Small intestine (tissue), 7 donors: ENCODE measurements around the gene RSRP1. TPM values are rescaled to one million over a fixed set of nuclear protein-coding genes. Genes with fewer than 3 reads are reported as not detected.
A peak's percentile ranks its signal among the peaks of the same experiment; 100 is the strongest.

Source experiments
- DNase-seq, 2 donors: peaks; one replicate each; pipeline versions ENCODE4 v3.0.0 to v3.0.0-alpha.2; 2013
- FAIRE-seq: peaks from 2 replicates; lab custom pipeline; 2012; peaks lifted over from hg19 to GRCh38; lab: Jason Lieb, UNC
- H3K27ac ChIP-seq, 3 donors: one replicate each; pipeline ENCODE4 v1.5.1; 2013; ENCODE audit warnings: low read length in 2 of 3, mild to moderate bottlenecking in 2 of 3, control low read depth in 1 of 3, inconsistent platforms in 1 of 3, low read depth in 1 of 3, moderate library complexity in 1 of 3
- H3K27me3 ChIP-seq, 3 donors: one replicate each; pipeline ENCODE4 v1.6.1; 2013; ENCODE audit warnings: low read length in 3 of 3, inconsistent platforms in 1 of 3; ENCODE audit not compliant: control insufficient read depth in 3 of 3, insufficient read depth in 3 of 3
- H3K36me3 ChIP-seq, 3 donors: one replicate each; pipeline ENCODE4 v1.6.1; 2013; ENCODE audit warnings: low read length in 3 of 3, inconsistent platforms in 1 of 3, low read depth in 1 of 3, mild to moderate bottlenecking in 1 of 3, moderate library complexity in 1 of 3; ENCODE audit not compliant: control insufficient read depth in 3 of 3, insufficient read depth in 2 of 3
- H3K4me1 ChIP-seq, 3 donors: one replicate each; pipeline ENCODE4 v1.6.1; 2013; ENCODE audit warnings: low read length in 2 of 3, inconsistent platforms in 1 of 3, low read depth in 1 of 3, mild to moderate bottlenecking in 1 of 3, moderate library complexity in 1 of 3; ENCODE audit not compliant: control insufficient read depth in 3 of 3, insufficient read depth in 2 of 3
- H3K4me3 ChIP-seq, 3 donors: one replicate each; pipeline ENCODE4 v1.5.1; 2013; ENCODE audit warnings: low read length in 3 of 3, control low read depth in 1 of 3, inconsistent platforms in 1 of 3, low read depth in 1 of 3, mild to moderate bottlenecking in 1 of 3, moderate library complexity in 1 of 3
- H3K9me3 ChIP-seq, 2 donors: one replicate each; pipeline ENCODE4 v1.6.1; 2013; ENCODE audit warnings: low read depth in 1 of 2, low read length in 1 of 2; ENCODE audit not compliant: control insufficient read depth in 2 of 2, insufficient read depth in 1 of 2
- whole genome bisulfite sequencing, 3 donors: extraction: QIAGEN DNeasy Blood & Tissue Kit; methylation state at CpG; one replicate each; pipeline ENCODE4 v1.1.7; 2013; 5-methylcytosine and 5-hydroxymethylcytosine counted together
- polyA plus RNA-seq, 4 donors: library from polyadenylated mRNA; stranded (reverse) in 3 of 4; unstranded in 1 of 4; fragments of 200-250 nt in 3 of 4; fragments of 120-200 nt in 1 of 4; gene quantifications; one replicate each; pipeline versions ENCODE4 v1.2.1 to v1.2.3, GENCODE V29; 2013
- donor health status: healthy with polysubstance abuse.
- donor health status: control.
- donor health status: control.
- donor health status: Bipolar disorder and iron deficiency.
- donor health status: healthy.

RSRP1 gene
- polyA plus RNA-seq, 4 donors = 56.7 to 291 (median 108) TPM

- Histone ChIP-seq H3K27me3 (no peaks in the 10 kb centered on the region), H3K4me3 (peak overlapping the region; percentile 50 to 97 (median 91)), H3K36me3 (peaks cover 3 to 10% (median 10%) of the 10 kb centered on the region in 3 donors), H3K9me3 (no peaks in the 10 kb centered on the region), H3K4me1 (peaks cover 0 to 6% (median 5%) of the 10 kb centered on the region in 3 donors), H3K27ac (peak overlapping the region; percentile 57 to 100 (median 99))
- 21 to 24% (median 21%) methylated on average over 29 to 30 of the region's 30 CpGs for WGBS, 3 donors
- FAIRE-seq (no peak), DNase-seq (no peak)
Measured at GRCh38 chr1:25247829-25248754, 838 bp upstream of the RSRP1 start.

- Histone ChIP-seq H3K9me3 (no peaks in the 10 kb centered on the region), H3K4me1 (peaks cover 0 to 6% (median 5%) of the 10 kb centered on the region in 3 donors), H3K27ac (peak overlapping the region; percentile 99 to 100 (median 100)), H3K4me3 (peak overlapping the region; percentile 85 to 97 (median 91)), H3K27me3 (no peaks in the 10 kb centered on the region), H3K36me3 (peaks cover 10 to 16% (median 14%) of the 10 kb centered on the region in 3 donors)
- 0 to 1% (median 0%) methylated on average over 53 of the region's 53 CpGs for WGBS, 3 donors
- FAIRE-seq (no peak), DNase-seq (no peak)
Measured at GRCh38 chr1:25246600-25247023, 642 bp downstream of the RSRP1 start.

GRCh38 chr1:25245809-25246599 lies 1.2 kb downstream of the RSRP1 start:
- Histone ChIP-seq H3K4me1 (peaks cover 0 to 6% (median 5%) of the 10 kb centered on the region in 3 donors), H3K27me3 (no peaks in the 10 kb centered on the region), H3K27ac (peak overlapping the region; percentile 99 to 100 (median 100)), H3K36me3 (peaks cover 10 to 20% (median 16%) of the 10 kb centered on the region in 3 donors), H3K9me3 (no peaks in the 10 kb centered on the region), H3K4me3 (peak overlapping the region; percentile 85 to 97 (median 91))
- FAIRE-seq (no peak), DNase-seq (peak; percentile 59 to 79)
- WGBS, 3 donors = 9 to 12% (median 9%) methylated on average over 30 of the region's 30 CpGs

- Histone ChIP-seq H3K36me3 (peaks cover 10 to 26% (median 16%) of the 10 kb centered on the region in 3 donors), H3K9me3 (no peaks in the 10 kb centered on the region), H3K4me1 (peaks cover 3 to 12% (median 6%) of the 10 kb centered on the region in 3 donors), H3K27me3 (no peaks in the 10 kb centered on the region), H3K4me3 (peak overlapping the region; percentile 19 to 97 (median 91)), H3K27ac (no peak overlapping the region)
- 59 to 73% (median 70%) methylated on average over 5 of the region's 5 CpGs for WGBS, 3 donors
- no peak for FAIRE-seq
- no peak for DNase-seq
Measured at GRCh38 chr1:25245393-25245792, 1.9 kb downstream of the RSRP1 start.

- Histone ChIP-seq H3K4me3 (no peak overlapping the region), H3K9me3 (no peaks in the 10 kb centered on the region), H3K27ac (no peak overlapping the region), H3K36me3 (peaks cover 10 to 27% (median 16%) of the 10 kb centered on the region in 3 donors), H3K4me1 (peaks cover 3 to 20% (median 6%) of the 10 kb centered on the region in 3 donors), H3K27me3 (no peaks in the 10 kb centered on the region)
- DNase-seq = no peak
- 43 to 57% (median 54%) methylated on average over 6 of the region's 6 CpGs for WGBS, 3 donors
- FAIRE-seq = no peak
Measured at GRCh38 chr1:25243907-25244306, 3.3 kb downstream of the RSRP1 start.

- Histone ChIP-seq H3K4me3 (peak overlapping the region; percentile 16 to 89 (median 49)), H3K36me3 (peaks cover 7 to 39% (median 14%) of the 10 kb centered on the region in 3 donors), H3K9me3 (no peaks in the 10 kb centered on the region), H3K27ac (peak overlapping the region; percentile 79 to 99 (median 93)), H3K4me1 (peaks cover 3 to 19% (median 3%) of the 10 kb centered on the region in 3 donors), H3K27me3 (no peaks in the 10 kb centered on the region)
- FAIRE-seq (no peak), DNase-seq (peak; percentile 97 to 98)
- 0 to 1% (median 1%) methylated on average over 41 of the region's 41 CpGs for WGBS, 3 donors
Measured at GRCh38 chr1:25239681-25240541, 7.3 kb downstream of the RSRP1 start.

- H3K4me3 ChIP-seq = no peak overlapping the region
- H3K36me3 ChIP-seq = peaks cover 6 to 34% (median 7%) of the 10 kb centered on the region in 3 donors
- WGBS, 3 donors = 90 to 94% (median 92%) methylated on average over 11 of the region's 11 CpGs
- no peaks in the 10 kb centered on the region for H3K27me3 ChIP-seq
- FAIRE-seq (no peak), DNase-seq (no peak)
- no peak overlapping the region for H3K27ac ChIP-seq
- H3K9me3 ChIP-seq = no peaks in the 10 kb centered on the region
- peaks cover 0 to 22% (median 3%) of the 10 kb centered on the region in 3 donors for H3K4me1 ChIP-seq
Measured at GRCh38 chr1:25238046-25238445, 9.2 kb downstream of the RSRP1 start.
